HFF-Myc (cell line): ENCODE results near the gene GPR132.
"Not testable (repeated sequence)": the region's sequence is repeated elsewhere in the genome, so short reads cannot be mapped to it uniquely, and the experiment has no call there.

Experiments
- DNase-seq: peaks from one replicate; pipeline ENCODE4 v3.0.0-alpha.2; 2011; ENCODE audit warnings: low read depth; ENCODE audit errors: extremely low read depth
- H3K4me3 ChIP-seq: replicated peaks from 2 replicates; pipeline ENCODE4 v1.5.1; 2011; ENCODE audit warnings: low read depth, mild to moderate bottlenecking, control low read depth, low read length
- CTCF ChIP-seq: IDR thresholded peaks from 2 replicates; pipeline ENCODE4 v1.5.1; 2012; ENCODE audit warnings: mild to moderate bottlenecking, low read depth, low read length, control low read depth; ENCODE audit errors: missing control alignments

Gene GPR132

GRCh38 chr14:105065280-105066228, at the start of gene GPR132:
Gene GPR132 (minus strand): TSS chr14:105065430. CDS start chr14:105055420, 10,010 bp downstream.
- DNase-seq: no peak
- no peak within 1 kb of the TSS for H3K4me3 ChIP-seq
- no peak for TF ChIP-seq CTCF

GRCh38 chr14:105109243-105109642, 44.0 kb upstream of the GPR132 start:
- H3K4me3 ChIP-seq, DNase-seq: not testable (repeated sequence)

- H3K4me3 ChIP-seq: no peak overlapping the region
- TF ChIP-seq CTCF: no peak
- DNase-seq: no peak
Measured at GRCh38 chr14:105108516-105108864, 43.3 kb upstream of the GPR132 start.

- no peak for DNase-seq
- TF ChIP-seq CTCF: no peak
- no peak overlapping the region for H3K4me3 ChIP-seq
Measured at GRCh38 chr14:105107781-105108515, 42.7 kb upstream of the GPR132 start.

- no peak overlapping the region for H3K4me3 ChIP-seq
- TF ChIP-seq CTCF: no peak
- no peak for DNase-seq
Measured at GRCh38 chr14:105107351-105107750, 42.1 kb upstream of the GPR132 start.

GRCh38 chr14:105105158-105105557, 39.9 kb upstream of the GPR132 start:
- DNase-seq: no peak
- H3K4me3 ChIP-seq: no peak overlapping the region
- TF ChIP-seq CTCF: no peak

- H3K4me3 ChIP-seq: no peak overlapping the region
- TF ChIP-seq CTCF: no peak
- DNase-seq: no peak
Measured at GRCh38 chr14:105102893-105103292, 37.7 kb upstream of the GPR132 start.
